ENCODE measurements around the gene RNF31. TPM values are rescaled to one million over a fixed set of nuclear protein-coding genes. Genes with fewer than 3 reads are reported as not detected.
A peak's percentile ranks its signal among the peaks of the same experiment; 100 is the strongest.

The RNF31 gene
- total RNA-seq, 1 experiment from 2014 or later, result 77.6 TPM

DNA sequence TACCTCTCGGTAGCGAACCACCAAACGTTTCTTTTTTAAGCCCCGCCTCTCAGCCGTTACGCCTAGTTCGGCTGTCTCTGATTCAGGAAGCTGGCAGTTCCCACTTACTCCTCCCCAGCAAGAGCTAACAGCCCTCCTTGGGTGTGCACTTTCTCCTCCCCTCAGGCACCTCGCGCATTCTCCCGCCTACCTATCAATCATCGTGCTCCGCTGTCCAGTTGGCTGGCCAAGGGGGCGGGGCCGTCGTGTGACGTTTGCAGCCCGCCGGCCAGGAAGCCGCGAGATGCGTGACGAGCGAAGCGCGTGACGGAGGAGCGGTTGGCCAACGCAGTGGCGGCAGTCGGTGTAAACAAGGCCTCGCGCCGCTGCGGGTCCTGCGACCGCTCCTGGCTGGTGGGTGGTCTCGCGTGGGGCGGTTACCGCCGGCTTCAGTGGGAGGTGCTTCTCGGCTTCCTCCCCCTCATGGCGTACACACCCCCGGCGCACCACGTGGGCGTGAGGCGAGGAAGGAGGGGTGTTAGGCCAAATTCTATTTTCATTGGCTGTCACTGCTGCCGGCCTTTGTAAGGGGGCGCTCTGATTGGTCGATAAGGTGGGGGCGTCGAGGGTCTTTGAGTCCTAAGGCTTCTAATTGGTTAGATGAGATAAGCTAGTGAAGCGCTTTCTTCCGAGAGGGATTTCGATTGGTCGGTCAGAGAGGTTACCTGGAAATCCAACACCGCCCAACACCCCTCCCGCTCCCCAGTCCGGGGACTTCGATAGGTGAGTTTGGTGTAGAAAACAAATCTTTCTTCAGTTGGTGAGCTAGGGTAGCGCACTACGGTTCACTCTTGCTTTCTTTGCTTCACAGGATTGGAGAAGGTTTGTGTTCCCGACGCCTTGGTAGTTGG, 32.5 kb upstream of the RNF31 start, which contains the start of the genes DCAF11 and NRL:
Gene DCAF11 (plus strand): TSS at position 246 of the 890 bp plus-strand sequence. CDS start 818 bp downstream, outside the sequence.
Gene NRL (minus strand): TSS at position 418 of the 890 bp plus-strand sequence. CDS start 32,101 bp downstream, outside the sequence.
- H3K27me3 Mint-ChIP-seq (ENCODE audit: insufficient read depth, unreplicated experiment), result no peaks in the 10 kb centered on the region
- no TSS peak for BruUV-seq (replicated peaks)
- CTCF ChIA-PET, result interaction anchor here (1.0 to 3.3 kb wide), 14 partner anchors 9 to 1046 kb away, joined by 3 to 26 read pairs (median 5); partner anchors contain the start of genes EMC9, IRF9, PCK2 and PSME1

DNA sequence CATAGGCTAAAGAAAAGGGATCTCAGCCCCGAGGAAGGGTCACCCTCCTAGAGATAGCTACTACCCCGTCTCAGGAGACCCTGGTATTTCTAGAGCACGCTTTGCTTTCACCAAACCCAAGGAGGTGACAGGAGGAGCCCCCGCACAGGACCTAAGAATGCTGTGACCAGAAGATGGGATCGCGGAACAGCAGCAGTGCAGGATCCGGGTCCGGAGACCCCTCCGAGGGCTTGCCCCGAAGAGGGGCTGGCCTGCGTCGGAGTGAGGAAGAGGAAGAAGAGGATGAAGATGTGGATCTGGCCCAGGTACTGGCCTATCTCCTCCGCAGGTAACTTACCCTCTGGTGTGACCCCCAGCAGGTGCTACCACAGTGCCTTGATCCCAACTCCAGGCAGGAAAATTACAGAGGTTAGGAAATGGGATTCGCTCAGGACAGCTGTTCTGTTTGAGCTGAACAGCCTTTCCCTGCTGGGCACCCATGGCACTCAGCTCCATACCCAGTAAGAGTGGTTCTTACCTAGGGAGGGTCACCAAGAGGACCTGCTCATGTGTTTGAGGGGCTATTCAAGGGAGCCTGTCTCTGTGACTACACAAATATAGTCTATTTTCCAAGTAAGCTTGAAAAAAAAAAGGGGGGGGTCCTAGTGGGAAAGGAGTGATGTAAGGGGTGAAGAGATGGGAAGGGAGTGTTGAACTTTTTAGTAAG, 31.7 kb upstream of the RNF31 start:
- intact Hi-C loops (cut with micrococcal nuclease; ENCODE audit: unreplicated experiment), result loop anchor here (1.0 to 2.0 kb wide), 3 partner anchors 21 to 73 kb away; partner anchors contain the start of genes IPO4, PSME1 and PSME2
- CTCF ChIA-PET, result interaction anchor here (1.1 to 3.3 kb wide), 12 partner anchors 10 to 1047 kb away, joined by 3 to 26 read pairs (median 7); partner anchors contain the start of genes EMC9, IRF9, PCK2 and PSME1
- POLR2A ChIA-PET, result interaction anchor here (0.6 to 3.3 kb wide), 15 partner anchors 10 to 794 kb away, joined by 3 to 72 read pairs (median 5); partner anchors contain the start of genes CARMIL3, EMC9, IPO4 and IRF9

More for the DNA sequence above, 32.5 kb upstream of the RNF31 start, which contains the start of the genes DCAF11 and NRL:
- no peaks in the 10 kb centered on the region for H3K4me1 ChIP-seq
- H3K36me3 ChIP-seq (ENCODE audit: control insufficient read depth, insufficient read depth, low read length), result peaks cover 3% of the 10 kb centered on the region; the same call in 1 of the 2 replicates
- Mint-ChIP-seq H3K36me3 (ENCODE audit: insufficient read depth, unreplicated experiment) (peaks cover 35% of the 10 kb centered on the region), H3K9me3 (ENCODE audit: unreplicated experiment) (no peaks in the 10 kb centered on the region), H3K4me1 (ENCODE audit: low read depth, unreplicated experiment) (peaks cover 13% of the 10 kb centered on the region), H3K4me3 (ENCODE audit: unreplicated experiment) (peak within 1 kb of the TSS; percentile 100), H3K27ac (ENCODE audit: unreplicated experiment) (peak within 1 kb of the TSS; percentile 98)
- POLR2A ChIA-PET, result interaction anchor here (0.6 to 3.3 kb wide), 21 partner anchors 11 to 794 kb away, joined by 3 to 72 read pairs (median 5); partner anchors contain the start of genes CARMIL3, CHMP4A, DHRS4L2 and EMC9
- peak within 1 kb of the TSS; percentile 77 for H3K4me3 ChIP-seq (ENCODE audit: low read depth, low read length)
- H3K27me3 ChIP-seq (replicated peaks; ENCODE audit: control insufficient read depth, insufficient read depth, low read length), result no peaks in the 10 kb centered on the region
- intact Hi-C loops (cut with micrococcal nuclease; ENCODE audit: unreplicated experiment), result loop anchor here (1.0 to 2.0 kb wide), 6 partner anchors 20 to 74 kb away; partner anchors contain the start of genes EMC9, IPO4, IRF9 and PCK2
- no peaks in the 10 kb centered on the region for H3K9me3 ChIP-seq
- TF ChIP-seq, protein P1, sequence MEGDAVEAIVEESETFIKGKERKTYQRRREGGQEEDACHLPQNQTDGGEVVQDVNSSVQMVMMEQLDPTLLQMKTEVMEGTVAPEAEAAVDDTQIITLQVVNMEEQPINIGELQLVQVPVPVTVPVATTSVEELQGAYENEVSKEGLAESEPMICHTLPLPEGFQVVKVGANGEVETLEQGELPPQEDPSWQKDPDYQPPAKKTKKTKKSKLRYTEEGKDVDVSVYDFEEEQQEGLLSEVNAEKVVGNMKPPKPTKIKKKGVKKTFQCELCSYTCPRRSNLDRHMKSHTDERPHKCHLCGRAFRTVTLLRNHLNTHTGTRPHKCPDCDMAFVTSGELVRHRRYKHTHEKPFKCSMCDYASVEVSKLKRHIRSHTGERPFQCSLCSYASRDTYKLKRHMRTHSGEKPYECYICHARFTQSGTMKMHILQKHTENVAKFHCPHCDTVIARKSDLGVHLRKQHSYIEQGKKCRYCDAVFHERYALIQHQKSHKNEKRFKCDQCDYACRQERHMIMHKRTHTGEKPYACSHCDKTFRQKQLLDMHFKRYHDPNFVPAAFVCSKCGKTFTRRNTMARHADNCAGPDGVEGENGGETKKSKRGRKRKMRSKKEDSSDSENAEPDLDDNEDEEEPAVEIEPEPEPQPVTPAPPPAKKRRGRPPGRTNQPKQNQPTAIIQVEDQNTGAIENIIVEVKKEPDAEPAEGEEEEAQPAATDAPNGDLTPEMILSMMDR (IDR thresholded peaks at IDR 0.05; ENCODE audit: insufficient read depth in 1 of 2, low read depth in 1 of 2, low read length in 1 of 2, severe bottlenecking in 1 of 2, unreplicated experiment in 1 of 2), result no peak
- peak; percentile 98 to 99 for DNase-seq

More for the DNA sequence above, 31.7 kb upstream of the RNF31 start:
- Mint-ChIP-seq H3K4me1 (ENCODE audit: low read depth, unreplicated experiment) (peaks cover 13% of the 10 kb centered on the region), H3K27me3 (ENCODE audit: insufficient read depth, unreplicated experiment) (no peaks in the 10 kb centered on the region), H3K4me3 (ENCODE audit: unreplicated experiment) (peak overlapping the region; percentile 100), H3K36me3 (ENCODE audit: insufficient read depth, unreplicated experiment) (peaks cover 36% of the 10 kb centered on the region), H3K27ac (ENCODE audit: unreplicated experiment) (peak overlapping the region; percentile 98), H3K9me3 (ENCODE audit: unreplicated experiment) (no peaks in the 10 kb centered on the region)
- H3K9me3 ChIP-seq, result no peaks in the 10 kb centered on the region
- no peak for DNase-seq
- peaks cover 4% of the 10 kb centered on the region for H3K36me3 ChIP-seq (ENCODE audit: control insufficient read depth, insufficient read depth, low read length)
- no peaks in the 10 kb centered on the region for H3K27me3 ChIP-seq (replicated peaks; ENCODE audit: control insufficient read depth, insufficient read depth, low read length)
- no peaks in the 10 kb centered on the region for H3K4me1 ChIP-seq
- TSS peak; percentile 68 for BruUV-seq (replicated peaks)
- peak overlapping the region; percentile 74 for H3K4me3 ChIP-seq (ENCODE audit: low read depth, low read length)
- TF ChIP-seq, protein P1 (IDR thresholded peaks at IDR 0.05; ENCODE audit: insufficient read depth in 1 of 2, low read depth in 1 of 2, low read length in 1 of 2, severe bottlenecking in 1 of 2, unreplicated experiment in 1 of 2), result no peak

All from Caco-2 (cell line).